ENCODE data around the gene PAPOLB. TPM values are rescaled to one million over a fixed set of nuclear protein-coding genes. Genes with fewer than 3 reads are reported as not detected.

PAPOLB gene
- total and polyA plus RNA-seq, 10 of the 15 experiments (the other 5 are each of a cell fraction or from before 2014, with no cell fraction given) = 0.01 TPM; not detected in 9

DNA sequence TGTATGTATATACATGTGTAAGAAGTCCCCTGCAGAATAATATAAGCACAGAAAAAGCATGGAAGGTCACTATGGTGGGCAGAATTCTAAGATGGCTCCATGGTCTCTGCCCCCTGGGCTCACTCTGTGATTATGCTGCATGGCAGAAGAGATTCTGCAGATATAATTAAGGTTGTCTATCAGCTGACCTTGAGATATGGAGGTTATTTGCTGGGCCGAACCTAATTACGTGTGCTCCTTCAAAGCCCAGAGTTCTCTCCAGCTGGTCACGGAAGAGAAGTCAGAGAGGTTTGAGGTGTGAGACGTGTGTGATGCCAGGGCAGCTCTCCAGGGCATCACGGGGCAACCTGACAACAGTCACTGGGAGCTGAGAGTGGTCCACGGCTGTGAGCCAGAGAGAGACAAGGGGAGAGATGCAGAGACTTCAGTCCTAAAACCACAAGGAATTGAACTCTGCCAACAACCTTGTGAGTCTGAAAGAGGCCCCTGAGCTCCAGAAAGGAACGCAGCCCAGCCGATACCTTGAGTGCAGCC is 11.5 kb downstream of the PAPOLB start:
- intact Hi-C loops (cut with micrococcal nuclease; ENCODE audit: unreplicated experiment) = no loop called here
- CTCF ChIA-PET = interaction anchor here (1.2 to 1.8 kb wide), 3 partner anchors 235 to 238 kb away, joined by 4 to 7 read pairs (median 5); no protein-coding TSS in a partner anchor
- no peaks in the 10 kb centered on the region; the same call in 2 of the 3 replicates for H3K9me3 ChIP-seq (replicated peaks; ENCODE audit: control insufficient read depth, insufficient read depth, low read length)
- DNase-seq (ENCODE audit: low read depth, low spot score) = no peak
- WGBS (ENCODE audit: insufficient coverage, insufficient replicate concordance, low lambda C conversion rate, missing lambda C conversion rate) = 52% methylated on average over 8 of the region's 8 CpGs
- H3K4me3 ChIP-seq = no peak overlapping the region
- H3K4me2 ChIP-seq (ENCODE audit: control insufficient read depth, insufficient read depth) = no peak overlapping the region
- BruUV-seq (replicated peaks) = no TSS peak
- no peak for ATAC-seq
- H3K9ac ChIP-seq (ENCODE audit: control insufficient read depth, insufficient read depth, low read length) = no peak overlapping the region
- no peak overlapping the region for H2AFZ ChIP-seq (ENCODE audit: control insufficient read depth, low read depth, low read length)
- in situ Hi-C loops (cut with MboI) = no loop called here
- no peaks in the 10 kb centered on the region; a peak in 1 of 4 replicates for H3K27me3 ChIP-seq (replicated peaks in 1 of 2; ENCODE audit: control insufficient read depth in 2 of 2, insufficient read depth in 2 of 2, low read length in 1 of 2)
- SMC1A ChIA-PET (ENCODE audit: uncharacterized antibody, unreplicated experiment) = interaction anchor here (0.5 to 0.8 kb wide), 3 partner anchors 18 to 234 kb away, joined by 3 read pairs; no protein-coding TSS in a partner anchor
- no peaks in the 10 kb centered on the region for H3K4me1 ChIP-seq (ENCODE audit: control insufficient read depth, insufficient read depth, low read length)
- H3K79me2 ChIP-seq (ENCODE audit: control insufficient read depth, insufficient read depth, low read length) = no peaks in the 10 kb centered on the region
- H3K36me3 ChIP-seq (ENCODE audit: control insufficient read depth in 2 of 2, insufficient read depth in 2 of 2, low read length in 1 of 2) = no peaks in the 10 kb centered on the region
- no peak for TF ChIP-seq SUPT20H (IDR thresholded peaks at IDR 0.05; ENCODE audit: borderline replicate concordance, control insufficient read depth, low read depth, low read length)
- no peak for TF ChIP-seq FOXK2 (IDR thresholded peaks at IDR 0.05)
- no peak for TF ChIP-seq RELA (IDR thresholded peaks at IDR 0.05; ENCODE audit: borderline replicate concordance, partially characterized antibody)
- TF ChIP-seq ZNF217 (IDR thresholded peaks at IDR 0.05) = no peak
- no peak for TF ChIP-seq HCFC1 (IDR thresholded peaks at IDR 0.05; ENCODE audit: low read length)
- TF ChIP-seq, protein P1, sequence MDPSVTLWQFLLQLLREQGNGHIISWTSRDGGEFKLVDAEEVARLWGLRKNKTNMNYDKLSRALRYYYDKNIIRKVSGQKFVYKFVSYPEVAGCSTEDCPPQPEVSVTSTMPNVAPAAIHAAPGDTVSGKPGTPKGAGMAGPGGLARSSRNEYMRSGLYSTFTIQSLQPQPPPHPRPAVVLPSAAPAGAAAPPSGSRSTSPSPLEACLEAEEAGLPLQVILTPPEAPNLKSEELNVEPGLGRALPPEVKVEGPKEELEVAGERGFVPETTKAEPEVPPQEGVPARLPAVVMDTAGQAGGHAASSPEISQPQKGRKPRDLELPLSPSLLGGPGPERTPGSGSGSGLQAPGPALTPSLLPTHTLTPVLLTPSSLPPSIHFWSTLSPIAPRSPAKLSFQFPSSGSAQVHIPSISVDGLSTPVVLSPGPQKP (IDR thresholded peaks at IDR 0.05; ENCODE audit: low read depth, low read length) = no peak
- no peak for TF ChIP-seq RCOR1 (conservative IDR thresholded peaks at IDR 0.05; ENCODE audit: low read depth, low read length)
- TF ChIP-seq, protein P2, sequence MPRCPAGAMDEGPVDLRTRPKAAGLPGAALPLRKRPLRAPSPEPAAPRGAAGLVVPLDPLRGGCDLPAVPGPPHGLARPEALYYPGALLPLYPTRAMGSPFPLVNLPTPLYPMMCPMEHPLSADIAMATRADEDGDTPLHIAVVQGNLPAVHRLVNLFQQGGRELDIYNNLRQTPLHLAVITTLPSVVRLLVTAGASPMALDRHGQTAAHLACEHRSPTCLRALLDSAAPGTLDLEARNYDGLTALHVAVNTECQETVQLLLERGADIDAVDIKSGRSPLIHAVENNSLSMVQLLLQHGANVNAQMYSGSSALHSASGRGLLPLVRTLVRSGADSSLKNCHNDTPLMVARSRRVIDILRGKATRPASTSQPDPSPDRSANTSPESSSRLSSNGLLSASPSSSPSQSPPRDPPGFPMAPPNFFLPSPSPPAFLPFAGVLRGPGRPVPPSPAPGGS (IDR thresholded peaks at IDR 0.05; ENCODE audit: borderline replicate concordance, insufficient read depth, low read depth, low read length, poor library complexity, severe bottlenecking) = no peak
- no peak for TF ChIP-seq ZNF622 (IDR thresholded peaks at IDR 0.05)
- TF ChIP-seq JUND (IDR thresholded peaks at IDR 0.05; ENCODE audit: low read depth, low read length) = no peak
- no peak for TF ChIP-seq EED (IDR thresholded peaks at IDR 0.05; ENCODE audit: low read depth)
- TF ChIP-seq, protein P3, sequence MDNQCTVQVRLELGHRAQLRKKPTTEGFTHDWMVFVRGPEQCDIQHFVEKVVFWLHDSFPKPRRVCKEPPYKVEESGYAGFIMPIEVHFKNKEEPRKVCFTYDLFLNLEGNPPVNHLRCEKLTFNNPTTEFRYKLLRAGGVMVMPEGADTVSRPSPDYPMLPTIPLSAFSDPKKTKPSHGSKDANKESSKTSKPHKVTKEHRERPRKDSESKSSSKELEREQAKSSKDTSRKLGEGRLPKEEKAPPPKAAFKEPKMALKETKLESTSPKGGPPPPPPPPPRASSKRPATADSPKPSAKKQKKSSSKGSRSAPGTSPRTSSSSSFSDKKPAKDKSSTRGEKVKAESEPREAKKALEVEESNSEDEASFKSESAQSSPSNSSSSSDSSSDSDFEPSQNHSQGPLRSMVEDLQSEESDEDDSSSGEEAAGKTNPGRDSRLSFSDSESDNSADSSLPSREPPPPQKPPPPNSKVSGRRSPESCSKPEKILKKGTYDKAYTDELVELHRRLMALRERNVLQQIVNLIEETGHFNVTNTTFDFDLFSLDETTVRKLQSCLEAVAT (IDR thresholded peaks at IDR 0.05) = no peak
- no peak for TF ChIP-seq RBBP5 (conservative IDR thresholded peaks at IDR 0.05)
- no peak for TF ChIP-seq RB1 (IDR thresholded peaks at IDR 0.05; ENCODE audit: borderline replicate concordance)
- TF ChIP-seq, protein P4, sequence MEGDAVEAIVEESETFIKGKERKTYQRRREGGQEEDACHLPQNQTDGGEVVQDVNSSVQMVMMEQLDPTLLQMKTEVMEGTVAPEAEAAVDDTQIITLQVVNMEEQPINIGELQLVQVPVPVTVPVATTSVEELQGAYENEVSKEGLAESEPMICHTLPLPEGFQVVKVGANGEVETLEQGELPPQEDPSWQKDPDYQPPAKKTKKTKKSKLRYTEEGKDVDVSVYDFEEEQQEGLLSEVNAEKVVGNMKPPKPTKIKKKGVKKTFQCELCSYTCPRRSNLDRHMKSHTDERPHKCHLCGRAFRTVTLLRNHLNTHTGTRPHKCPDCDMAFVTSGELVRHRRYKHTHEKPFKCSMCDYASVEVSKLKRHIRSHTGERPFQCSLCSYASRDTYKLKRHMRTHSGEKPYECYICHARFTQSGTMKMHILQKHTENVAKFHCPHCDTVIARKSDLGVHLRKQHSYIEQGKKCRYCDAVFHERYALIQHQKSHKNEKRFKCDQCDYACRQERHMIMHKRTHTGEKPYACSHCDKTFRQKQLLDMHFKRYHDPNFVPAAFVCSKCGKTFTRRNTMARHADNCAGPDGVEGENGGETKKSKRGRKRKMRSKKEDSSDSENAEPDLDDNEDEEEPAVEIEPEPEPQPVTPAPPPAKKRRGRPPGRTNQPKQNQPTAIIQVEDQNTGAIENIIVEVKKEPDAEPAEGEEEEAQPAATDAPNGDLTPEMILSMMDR (IDR thresholded peaks at IDR 0.05 in 2 of 3, conservative IDR thresholded peaks at IDR 0.05 in 1 of 3; ENCODE audit: control insufficient read depth in 2 of 3, extremely low read depth in 1 of 3, insufficient read depth in 1 of 3, low read depth in 3 of 3, low read length in 3 of 3) = no peak
- TF ChIP-seq IKZF2 (IDR thresholded peaks at IDR 0.05) = no peak
- TF ChIP-seq CBX5 (IDR thresholded peaks at IDR 0.05; ENCODE audit: low read depth) = no peak
- TF ChIP-seq CHD1 (IDR thresholded peaks at IDR 0.05; ENCODE audit: low read depth, low read length) = no peak
- POLR2A ChIA-PET = no interaction called here
- RAD21 ChIA-PET (ENCODE audit: unreplicated experiment) = no interaction called here
- no peak overlapping the region for H3K27ac ChIP-seq (ENCODE audit: control insufficient read depth, insufficient read depth)
- FAIRE-seq = no peak
- no peaks in the 10 kb centered on the region for H4K20me1 ChIP-seq (ENCODE audit: control insufficient read depth, insufficient read depth)

Measured in GM12878 (cell line).